ENCODE data around the gene ADA.
"Not testable (repeated sequence)": the region's sequence is repeated elsewhere in the genome, so short reads cannot be mapped to it uniquely, and the experiment has no call there.

ADA gene

DNA sequence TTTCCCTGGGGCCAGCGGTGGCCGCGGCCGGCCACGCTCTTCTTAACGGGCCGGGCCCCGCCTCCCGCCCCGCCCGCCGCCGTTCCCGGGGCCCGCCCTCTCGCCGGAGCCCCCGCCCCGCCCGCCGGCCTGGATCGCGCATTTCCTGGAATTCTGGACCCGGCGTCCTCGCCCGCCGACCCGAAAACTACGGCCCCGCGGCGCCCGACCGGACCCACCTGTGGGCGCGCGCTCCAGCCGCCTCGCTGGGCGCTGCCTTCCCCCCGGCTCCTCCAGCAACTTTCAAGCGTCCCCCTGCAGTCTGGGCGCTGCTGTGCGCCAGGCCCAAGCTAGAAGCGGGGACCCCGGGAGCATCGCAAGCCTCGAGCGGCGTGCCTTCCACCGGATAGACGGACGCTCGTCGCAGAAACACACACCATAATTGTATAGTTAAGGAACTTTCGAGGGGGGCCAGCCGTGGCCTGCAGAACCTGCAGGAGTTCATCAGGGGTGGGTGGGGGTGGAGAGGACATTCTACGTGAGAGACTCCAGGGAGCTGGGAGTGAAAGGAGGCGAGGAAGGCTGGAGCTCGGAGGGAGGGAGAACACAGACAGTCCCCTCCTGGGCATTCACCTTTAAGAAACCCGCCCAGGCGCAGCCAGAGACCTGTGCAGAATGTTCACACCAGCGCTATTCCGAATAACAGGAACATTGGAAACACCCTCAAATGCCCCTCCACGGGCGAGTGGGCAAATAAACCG, at the start of gene ADA:
Gene ADA (minus strand): TSS at position 16 of the 740 bp plus-strand sequence. CDS start 92 bp downstream, outside the sequence.
- Histone ChIP-seq H3K4me1 (ENCODE audit: insufficient read depth, low read length) (peaks cover 3% of the 10 kb centered on the region), H2AFZ (ENCODE audit: low read depth, low read length) (peak within 1 kb of the TSS; percentile 99), H3K36me3 (ENCODE audit: insufficient read depth, low read length) (no peaks in the 10 kb centered on the region), H3K9me3 (ENCODE audit: low read length) (no peaks in the 10 kb centered on the region), H3K27me3 (ENCODE audit: insufficient read depth, low read length) (no peaks in the 10 kb centered on the region), H3K4me3 (ENCODE audit: low read length) (peak within 1 kb of the TSS; percentile 61)

DNA sequence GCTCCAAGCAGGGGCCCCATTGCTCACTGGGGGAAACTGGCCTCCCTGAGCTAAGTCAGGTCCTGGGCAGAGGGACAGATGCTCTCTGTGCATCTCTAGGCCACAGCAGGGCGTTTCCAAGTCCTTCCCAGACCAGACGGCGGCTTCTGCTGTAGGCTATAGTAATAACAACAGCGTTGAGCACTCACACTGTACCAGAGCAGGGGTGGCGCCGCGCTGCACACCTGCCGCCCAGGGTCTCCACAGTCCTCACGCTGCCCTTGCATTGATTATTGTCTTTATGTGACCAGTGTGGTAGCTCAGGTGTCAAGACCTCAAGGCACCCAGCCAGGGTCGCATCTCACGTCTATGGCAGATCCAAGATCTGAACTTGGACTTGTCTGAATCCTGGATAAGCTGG, 48.8 kb upstream of the ADA start:
- Histone ChIP-seq H3K9me3 (ENCODE audit: low read length) (no peaks in the 10 kb centered on the region), H2AFZ (ENCODE audit: low read depth, low read length) (no peak overlapping the region), H3K36me3 (ENCODE audit: insufficient read depth, low read length) (no peaks in the 10 kb centered on the region), H3K4me1 (ENCODE audit: insufficient read depth, low read length) (peaks cover 3% of the 10 kb centered on the region), H3K27me3 (ENCODE audit: insufficient read depth, low read length) (no peaks in the 10 kb centered on the region), H3K4me3 (ENCODE audit: low read length) (no peak overlapping the region)

DNA sequence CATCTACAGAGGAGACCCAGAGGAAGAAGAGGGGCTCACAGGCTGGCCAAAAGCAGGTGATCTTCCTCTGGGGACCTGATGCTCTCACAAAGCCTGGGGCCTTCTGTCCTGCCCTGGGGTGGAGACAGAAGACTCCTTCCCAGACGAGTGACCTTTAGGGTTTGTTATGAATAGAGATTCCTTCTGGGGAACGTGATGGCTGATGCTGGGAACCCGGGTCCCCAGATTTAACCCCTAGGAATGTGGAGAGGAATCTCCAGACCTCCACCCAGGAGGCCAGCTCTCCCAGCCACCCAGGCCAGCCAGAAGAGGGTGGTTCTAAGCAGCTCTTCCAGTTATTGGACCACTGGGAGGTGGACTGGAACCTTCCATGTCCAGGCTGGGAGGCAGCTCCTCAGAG, 46.9 kb upstream of the ADA start:
- Histone ChIP-seq H3K36me3 (ENCODE audit: insufficient read depth, low read length) (no peaks in the 10 kb centered on the region), H3K27me3 (ENCODE audit: insufficient read depth, low read length) (no peaks in the 10 kb centered on the region), H3K9me3 (ENCODE audit: low read length) (no peaks in the 10 kb centered on the region), H3K4me1 (ENCODE audit: insufficient read depth, low read length) (peaks cover 4% of the 10 kb centered on the region), H2AFZ (ENCODE audit: low read depth, low read length) (no peak overlapping the region), H3K4me3 (ENCODE audit: low read length) (no peak overlapping the region)

GRCh38 chr20:44697041-44697440, 45.5 kb upstream of the ADA start:
- not testable (repeated sequence) for H3K36me3 ChIP-seq (ENCODE audit: insufficient read depth, low read length); H3K9me3 ChIP-seq (ENCODE audit: low read length); H2AFZ ChIP-seq (ENCODE audit: low read depth, low read length); H3K27me3 ChIP-seq (ENCODE audit: insufficient read depth, low read length); H3K4me3 ChIP-seq (ENCODE audit: low read length)
- H3K4me1 ChIP-seq (ENCODE audit: insufficient read depth, low read length): peaks cover 15% of the 10 kb centered on the region

- Histone ChIP-seq H3K4me3 (ENCODE audit: low read length) (no peak overlapping the region), H3K27me3 (ENCODE audit: insufficient read depth, low read length) (no peaks in the 10 kb centered on the region), H3K4me1 (ENCODE audit: insufficient read depth, low read length) (peaks cover 12% of the 10 kb centered on the region), H2AFZ (ENCODE audit: low read depth, low read length) (no peak overlapping the region), H3K36me3 (ENCODE audit: insufficient read depth, low read length) (no peaks in the 10 kb centered on the region), H3K9me3 (ENCODE audit: low read length) (no peaks in the 10 kb centered on the region)
These were observed 44.8 kb upstream of the ADA start for GRCh38 chr20:44696315-44696714.

DNA sequence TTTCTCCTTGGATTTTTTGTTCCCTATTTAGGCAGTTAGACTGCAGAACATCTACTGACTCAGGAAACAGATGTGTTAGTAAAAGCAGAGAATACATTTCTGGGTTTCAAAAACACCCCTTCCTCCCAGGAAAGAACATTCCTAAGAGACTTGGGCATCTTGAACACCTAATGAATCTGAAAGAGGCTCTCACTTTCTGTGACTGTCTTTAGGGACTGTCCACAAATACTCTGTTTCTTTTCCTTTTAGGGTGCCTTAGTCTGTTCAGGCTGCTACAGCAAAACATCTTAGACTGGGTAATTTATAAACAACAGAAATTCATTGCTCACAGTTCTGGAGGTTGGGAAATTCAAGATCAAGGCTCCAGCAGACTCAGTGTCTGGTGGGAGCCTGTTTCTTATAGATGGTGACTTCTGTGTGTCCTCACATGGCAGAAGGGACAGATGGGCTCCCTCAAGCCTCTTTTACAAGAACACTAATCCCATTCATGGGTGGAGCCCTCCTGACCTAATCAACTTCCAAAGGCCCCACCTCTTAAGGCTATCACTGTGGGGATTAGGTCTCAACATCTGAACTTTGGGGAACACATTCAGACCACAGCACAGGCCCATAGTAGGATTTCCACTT, 44.3 kb upstream of the ADA start:
- Histone ChIP-seq H3K27me3 (ENCODE audit: insufficient read depth, low read length) (no peaks in the 10 kb centered on the region), H3K4me3 (ENCODE audit: low read length) (no peak overlapping the region), H3K36me3 (ENCODE audit: insufficient read depth, low read length) (no peaks in the 10 kb centered on the region), H2AFZ (ENCODE audit: low read depth, low read length) (no peak overlapping the region), H3K9me3 (ENCODE audit: low read length) (no peaks in the 10 kb centered on the region), H3K4me1 (ENCODE audit: insufficient read depth, low read length) (peaks cover 12% of the 10 kb centered on the region)

DNA sequence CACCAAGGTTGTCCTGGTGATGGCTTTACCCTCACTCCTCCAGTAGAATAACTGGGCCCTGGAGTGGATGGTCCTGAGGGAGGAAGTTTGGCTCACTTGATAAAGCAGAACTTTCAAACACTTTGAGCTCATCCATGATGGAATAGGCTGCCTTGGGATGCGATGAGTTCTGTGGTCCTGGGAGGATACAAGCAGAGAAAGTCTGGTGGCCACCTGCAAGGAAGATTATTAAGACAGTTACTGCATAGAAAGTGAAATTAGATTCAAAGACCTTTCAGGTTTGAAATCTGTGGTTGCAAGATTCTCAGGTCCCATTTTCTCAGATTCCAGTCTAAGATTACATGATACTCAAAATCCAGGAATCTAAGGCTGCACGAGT, 43.8 kb upstream of the ADA start:
- no peak overlapping the region for H3K4me3 ChIP-seq (ENCODE audit: low read length)
- H3K27me3 ChIP-seq (ENCODE audit: insufficient read depth, low read length): no peaks in the 10 kb centered on the region
- peaks cover 12% of the 10 kb centered on the region for H3K4me1 ChIP-seq (ENCODE audit: insufficient read depth, low read length)
- H2AFZ ChIP-seq (ENCODE audit: low read depth, low read length): no peak overlapping the region
- no peaks in the 10 kb centered on the region for H3K36me3 ChIP-seq (ENCODE audit: insufficient read depth, low read length)
- H3K9me3 ChIP-seq (ENCODE audit: low read length): no peaks in the 10 kb centered on the region

DNA sequence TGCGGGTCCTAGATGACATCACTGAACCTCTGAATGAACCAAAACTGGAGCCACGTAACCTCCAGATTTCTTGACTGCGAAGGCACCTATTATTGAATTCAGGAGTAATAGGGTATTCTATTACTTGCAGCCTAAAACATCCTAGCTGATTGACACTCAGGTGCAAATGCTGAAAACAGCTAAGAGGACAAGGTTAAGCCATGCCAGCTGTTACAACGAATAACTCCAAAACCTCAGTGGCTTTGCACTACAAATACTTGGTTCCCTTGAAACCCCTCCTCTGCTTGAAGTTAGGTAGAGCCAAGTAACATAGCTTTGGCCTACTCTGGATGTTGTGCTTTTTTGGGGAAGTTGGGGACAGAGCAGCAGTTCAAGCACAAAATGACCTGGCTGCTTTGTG, 42.7 kb upstream of the ADA start:
- no peaks in the 10 kb centered on the region for H3K36me3 ChIP-seq (ENCODE audit: insufficient read depth, low read length)
- H2AFZ ChIP-seq (ENCODE audit: low read depth, low read length): no peak overlapping the region
- H3K4me3 ChIP-seq (ENCODE audit: low read length): no peak overlapping the region
- peaks cover 12% of the 10 kb centered on the region for H3K4me1 ChIP-seq (ENCODE audit: insufficient read depth, low read length)
- no peaks in the 10 kb centered on the region for H3K9me3 ChIP-seq (ENCODE audit: low read length)
- no peaks in the 10 kb centered on the region for H3K27me3 ChIP-seq (ENCODE audit: insufficient read depth, low read length)

DNA sequence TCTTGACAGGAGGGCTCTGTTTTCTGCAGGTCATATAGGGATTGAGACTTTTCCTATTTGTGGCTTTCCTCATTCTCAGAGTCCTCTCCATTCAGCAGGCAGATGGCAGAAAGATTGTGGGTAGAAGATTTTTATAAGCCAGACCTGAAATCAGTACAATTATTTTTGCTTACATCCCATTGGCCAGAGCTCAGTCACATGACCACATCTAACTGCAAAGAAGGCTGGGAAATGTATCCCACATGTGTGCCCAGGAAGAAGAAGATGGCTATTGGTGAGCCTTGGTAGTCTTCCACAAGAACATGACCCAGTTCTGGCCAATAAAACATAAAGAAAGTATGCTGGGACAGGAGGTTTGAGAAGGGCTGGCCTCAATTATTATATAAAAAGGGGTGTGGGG, 42.1 kb upstream of the ADA start:
- Histone ChIP-seq H3K27me3 (ENCODE audit: insufficient read depth, low read length) (no peaks in the 10 kb centered on the region), H2AFZ (ENCODE audit: low read depth, low read length) (no peak overlapping the region), H3K36me3 (ENCODE audit: insufficient read depth, low read length) (no peaks in the 10 kb centered on the region), H3K4me1 (ENCODE audit: insufficient read depth, low read length) (peaks cover 12% of the 10 kb centered on the region), H3K9me3 (ENCODE audit: low read length) (no peaks in the 10 kb centered on the region), H3K4me3 (ENCODE audit: low read length) (no peak overlapping the region)

- H3K4me3 ChIP-seq (ENCODE audit: low read length): no peak overlapping the region
- no peaks in the 10 kb centered on the region for H3K36me3 ChIP-seq (ENCODE audit: insufficient read depth, low read length)
- peaks cover 12% of the 10 kb centered on the region for H3K4me1 ChIP-seq (ENCODE audit: insufficient read depth, low read length)
- no peaks in the 10 kb centered on the region for H3K27me3 ChIP-seq (ENCODE audit: insufficient read depth, low read length)
- H2AFZ ChIP-seq (ENCODE audit: low read depth, low read length): no peak overlapping the region
- H3K9me3 ChIP-seq (ENCODE audit: low read length): no peaks in the 10 kb centered on the region
These were observed 41.5 kb upstream of the ADA start for GRCh38 chr20:44692932-44693480.

GRCh38 chr20:44691424-44692423, 40.2 kb upstream of the ADA start:
- Histone ChIP-seq H2AFZ (ENCODE audit: low read depth, low read length) (no peak overlapping the region), H3K4me3 (ENCODE audit: low read length) (no peak overlapping the region), H3K36me3 (ENCODE audit: insufficient read depth, low read length) (no peaks in the 10 kb centered on the region), H3K9me3 (ENCODE audit: low read length) (no peaks in the 10 kb centered on the region), H3K4me1 (ENCODE audit: insufficient read depth, low read length) (peaks cover 12% of the 10 kb centered on the region), H3K27me3 (ENCODE audit: insufficient read depth, low read length) (no peaks in the 10 kb centered on the region)

GRCh38 chr20:44690781-44691423, 39.4 kb upstream of the ADA start:
- no peak overlapping the region for H2AFZ ChIP-seq (ENCODE audit: low read depth, low read length)
- no peaks in the 10 kb centered on the region for H3K27me3 ChIP-seq (ENCODE audit: insufficient read depth, low read length)
- H3K9me3 ChIP-seq (ENCODE audit: low read length): no peaks in the 10 kb centered on the region
- H3K4me1 ChIP-seq (ENCODE audit: insufficient read depth, low read length): peaks cover 12% of the 10 kb centered on the region
- H3K4me3 ChIP-seq (ENCODE audit: low read length): no peak overlapping the region
- no peaks in the 10 kb centered on the region for H3K36me3 ChIP-seq (ENCODE audit: insufficient read depth, low read length)
